ENCODE data around the gene SH3TC1. TPM values are rescaled to one million over a fixed set of nuclear protein-coding genes. Genes with fewer than 3 reads are reported as not detected.

SH3TC1 gene
- polyA plus RNA-seq, 1 donor from 2014 or later: 39.8 TPM

DNA sequence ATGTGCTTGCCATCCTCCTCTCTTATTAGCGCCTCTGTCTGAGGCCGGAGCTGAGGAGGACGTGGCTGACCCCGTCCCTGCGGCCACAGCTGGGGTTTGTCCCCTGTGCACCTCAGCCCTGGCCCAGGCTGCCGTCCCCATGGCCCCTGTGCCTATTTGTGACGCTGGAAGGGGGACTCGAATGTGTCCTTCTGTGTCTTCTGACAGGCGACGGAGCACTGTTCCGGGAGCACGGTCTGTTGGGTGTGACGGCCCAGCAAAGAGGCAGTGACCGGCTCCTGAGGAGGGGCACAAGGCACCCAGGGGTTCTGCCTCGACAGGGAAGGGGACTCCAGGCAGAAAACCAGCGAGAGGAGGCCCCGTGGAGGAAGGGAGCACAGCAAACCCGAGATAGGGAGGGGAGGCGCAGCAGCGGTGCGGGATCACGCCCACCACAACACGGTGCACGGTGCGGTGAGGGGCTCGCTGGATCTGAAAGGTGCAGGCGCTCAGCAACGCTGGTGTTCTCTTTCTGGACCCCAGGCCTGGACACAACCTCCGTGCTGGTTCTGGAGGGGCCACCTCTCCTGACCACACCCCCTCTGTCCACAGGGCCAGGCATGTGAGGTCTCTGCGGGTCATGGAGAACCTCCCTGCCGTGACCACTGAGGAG, 5.6 kb downstream of the SH3TC1 start:
- no peaks in the 10 kb centered on the region for H3K27me3 Mint-ChIP-seq
- H3K4me3 Mint-ChIP-seq: peak overlapping the region in 3 of 4 donors; percentile 8 to 65 (median 41)
- peaks cover 7% of the 10 kb centered on the region for H3K36me3 Mint-ChIP-seq
- peak overlapping the region in 2 of 3 donors; percentile 27 to 97 for H3K27ac Mint-ChIP-seq
- H3K4me1 Mint-ChIP-seq: peaks cover 33 to 38% (median 38%) of the 10 kb centered on the region in 3 donors
- no peaks in the 10 kb centered on the region for H3K9me3 Mint-ChIP-seq

DNA sequence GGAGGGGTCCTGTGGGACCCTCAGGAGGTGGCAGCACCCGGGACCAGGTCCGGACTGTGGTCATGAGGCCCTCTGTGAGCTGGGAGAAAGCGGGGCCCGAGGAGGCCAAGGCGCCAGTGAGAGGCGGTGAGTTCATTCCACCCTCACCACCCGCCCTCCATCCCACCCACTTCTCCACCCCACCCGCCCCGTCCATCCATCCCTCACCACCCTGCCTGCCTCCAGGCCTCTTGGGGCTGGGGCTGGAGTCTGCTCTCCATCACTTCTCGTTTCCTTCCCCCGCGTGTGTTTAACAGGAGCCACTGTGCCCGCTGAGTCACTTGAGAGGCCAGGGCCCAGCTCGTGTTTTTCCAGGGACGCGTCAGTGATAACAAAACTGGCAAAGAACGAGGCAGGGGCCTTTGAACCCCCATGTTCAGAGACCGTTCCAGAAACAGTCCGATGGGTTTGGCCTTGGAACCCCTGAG, 6.2 kb downstream of the SH3TC1 start:
- Mint-ChIP-seq H3K27ac (no peak overlapping the region), H3K36me3 (peaks cover 7% of the 10 kb centered on the region), H3K4me1 (peaks cover 31 to 37% (median 36%) of the 10 kb centered on the region in 3 donors), H3K27me3 (no peaks in the 10 kb centered on the region), H3K9me3 (no peaks in the 10 kb centered on the region), H3K4me3 (peak overlapping the region in 2 of 4 donors; percentile 9 to 46)

DNA sequence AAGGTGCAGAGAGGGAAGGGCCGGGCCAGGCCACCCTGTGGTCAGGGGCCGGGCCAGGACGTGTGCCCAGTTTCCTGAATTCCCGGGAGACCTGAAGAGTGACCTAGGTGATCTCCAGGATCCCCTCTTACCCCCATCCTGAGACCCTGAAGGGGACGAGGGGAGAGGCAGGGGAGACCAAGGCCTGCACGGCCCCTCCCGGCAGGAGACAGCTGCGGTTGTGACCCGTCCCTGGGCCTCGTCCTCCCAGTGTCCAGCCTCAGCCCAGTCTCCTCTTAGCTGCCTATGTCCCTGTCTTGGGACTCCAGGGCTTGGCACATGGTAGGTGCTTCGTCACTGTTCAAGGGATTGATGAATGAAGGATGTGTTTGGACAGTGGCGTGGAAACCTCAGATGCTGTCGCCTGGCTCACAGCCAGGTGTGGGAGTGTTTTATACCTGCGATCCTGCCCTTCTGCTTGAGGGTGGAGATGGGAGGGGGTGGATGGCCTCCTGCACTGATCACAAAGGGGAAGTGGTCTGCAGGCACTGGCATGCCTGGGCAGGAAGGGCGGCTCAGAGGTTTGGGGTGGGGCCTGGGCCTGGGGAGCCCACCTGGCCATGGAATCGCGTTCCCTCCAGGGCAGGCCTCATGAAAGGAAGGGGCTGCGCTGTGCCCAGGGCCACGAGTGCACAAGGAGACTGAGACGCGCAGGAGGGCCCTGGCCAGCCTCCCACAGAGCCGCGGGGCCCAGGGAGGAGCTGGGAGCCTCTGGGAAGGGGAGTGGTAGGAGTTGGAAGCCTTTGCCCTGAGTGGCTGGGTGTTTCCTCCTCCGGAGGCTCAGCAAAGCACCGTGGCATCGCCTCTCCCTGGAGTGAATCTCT, 6.9 kb downstream of the SH3TC1 start:
- Mint-ChIP-seq H3K4me3 (peak overlapping the region in 3 of 4 donors; percentile 46 to 85 (median 79)), H3K9me3 (no peaks in the 10 kb centered on the region), H3K36me3 (peaks cover 7% of the 10 kb centered on the region), H3K4me1 (peaks cover 29 to 32% (median 30%) of the 10 kb centered on the region in 3 donors), H3K27me3 (no peaks in the 10 kb centered on the region), H3K27ac (peak overlapping the region; percentile 18 to 64 (median 46))

DNA sequence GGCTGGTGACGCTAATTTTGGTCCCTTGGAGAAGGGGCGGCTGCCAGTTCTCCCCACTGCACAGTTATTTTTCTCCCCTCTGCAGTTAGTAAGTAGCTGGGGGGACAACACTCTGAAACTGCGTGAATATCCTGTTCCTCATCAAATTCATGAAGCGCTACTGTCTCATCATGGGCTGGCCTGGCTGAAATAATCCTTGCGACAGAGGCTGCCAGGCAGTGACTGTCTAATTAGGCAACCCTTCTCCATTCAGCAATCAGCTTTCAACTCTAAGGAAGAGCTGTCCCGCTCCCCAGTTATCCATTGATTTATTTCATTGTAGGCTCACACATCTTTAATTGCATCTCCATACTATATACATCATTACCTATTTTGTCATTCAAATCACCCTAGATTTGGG, 8.2 kb downstream of the SH3TC1 start:
- Mint-ChIP-seq H3K9me3 (no peaks in the 10 kb centered on the region), H3K4me1 (peaks cover 18 to 21% (median 21%) of the 10 kb centered on the region in 3 donors), H3K27me3 (no peaks in the 10 kb centered on the region), H3K27ac (peak overlapping the region in 2 of 3 donors; percentile 31 to 64), H3K4me3 (peak overlapping the region in 1 of 4 donors; percentile 72), H3K36me3 (peaks cover 3% of the 10 kb centered on the region)

DNA sequence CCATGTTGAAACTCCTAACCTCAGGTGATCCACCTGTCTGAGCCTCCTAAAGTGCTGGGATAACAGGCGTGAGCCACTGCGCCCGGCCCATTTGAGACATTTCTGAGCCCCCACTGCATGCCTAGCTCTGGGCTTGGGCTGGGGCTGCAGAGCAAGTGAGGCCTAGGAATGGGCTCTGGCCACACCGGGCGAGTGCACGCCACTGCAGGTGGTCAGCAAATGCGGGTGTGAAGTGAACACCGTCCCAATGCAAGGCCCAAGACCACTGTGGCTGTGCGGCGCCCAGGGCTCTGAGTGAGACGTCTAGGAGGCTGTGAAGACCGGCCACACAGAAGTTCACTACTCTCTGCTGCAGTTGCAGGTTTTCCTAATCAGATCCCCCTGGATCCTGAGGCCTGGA, 9.5 kb downstream of the SH3TC1 start:
- no peaks in the 10 kb centered on the region for H3K27me3 Mint-ChIP-seq
- H3K4me3 Mint-ChIP-seq: no peak overlapping the region
- H3K36me3 Mint-ChIP-seq: peaks cover 3% of the 10 kb centered on the region
- H3K9me3 Mint-ChIP-seq: no peaks in the 10 kb centered on the region
- H3K4me1 Mint-ChIP-seq: peaks cover 10 to 19% (median 13%) of the 10 kb centered on the region in 3 donors
- H3K27ac Mint-ChIP-seq: no peak overlapping the region

DNA sequence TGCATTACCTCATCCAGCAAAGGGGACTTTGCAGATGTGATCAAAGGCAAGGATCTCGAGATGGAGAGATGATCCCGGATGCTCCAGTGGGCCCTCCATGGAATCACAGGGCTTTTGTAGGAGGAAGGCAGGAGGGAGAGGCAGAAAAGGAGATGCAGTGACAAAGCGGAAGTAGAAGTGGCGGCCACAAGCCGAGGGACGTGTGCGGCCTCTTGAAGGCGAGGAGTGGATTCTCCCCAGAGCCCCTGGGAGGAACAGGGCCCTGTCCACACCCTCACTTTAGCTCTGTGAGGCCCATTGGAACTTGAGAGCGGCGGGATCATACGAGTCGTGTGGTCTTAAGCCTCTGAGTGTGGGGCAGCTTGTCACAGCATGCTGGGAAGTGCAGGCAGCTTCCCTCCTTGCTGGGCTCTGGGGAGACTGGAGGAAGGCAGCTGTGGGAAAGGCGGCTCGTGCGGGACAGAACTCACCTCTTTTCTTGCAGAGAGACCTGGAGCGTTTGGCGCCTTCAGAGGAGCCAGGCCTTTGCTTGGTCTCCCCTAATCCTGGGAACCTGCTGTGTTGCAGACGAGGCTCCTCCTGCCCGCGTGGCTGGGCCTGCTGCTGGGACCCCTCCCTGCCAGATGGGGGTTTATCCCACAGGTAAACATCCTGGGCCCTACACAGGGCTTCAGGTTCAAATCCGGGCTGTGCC, 10.2 kb downstream of the SH3TC1 start:
- H3K4me3 Mint-ChIP-seq: no peak overlapping the region
- H3K9me3 Mint-ChIP-seq: no peaks in the 10 kb centered on the region
- H3K4me1 Mint-ChIP-seq: peaks cover 10 to 18% (median 13%) of the 10 kb centered on the region in 3 donors
- H3K27me3 Mint-ChIP-seq: no peaks in the 10 kb centered on the region
- H3K36me3 Mint-ChIP-seq: peaks cover 3% of the 10 kb centered on the region
- H3K27ac Mint-ChIP-seq: peak overlapping the region in 1 of 3 donors; percentile 92

DNA sequence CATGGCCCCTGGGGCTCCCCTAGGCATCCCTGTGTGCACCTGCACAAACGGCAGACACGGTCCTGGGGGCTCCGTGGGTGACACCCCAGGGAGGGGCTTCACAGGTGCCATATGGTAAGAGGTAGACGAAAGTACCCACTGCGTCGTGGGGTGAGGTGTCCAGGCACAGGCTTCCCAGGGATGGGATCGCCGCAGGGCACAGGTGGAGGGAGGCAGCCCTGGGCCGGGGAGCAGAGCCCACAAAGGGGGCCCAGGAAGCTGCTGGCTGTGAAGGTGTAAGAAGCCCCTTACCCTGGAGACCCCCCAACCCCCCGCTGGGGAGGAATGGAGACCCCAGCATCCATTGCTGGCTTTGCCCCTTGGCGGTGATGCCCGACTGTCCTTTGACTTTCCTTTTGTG, 10.9 kb downstream of the SH3TC1 start:
- H3K27me3 Mint-ChIP-seq: no peaks in the 10 kb centered on the region
- H3K36me3 Mint-ChIP-seq: peaks cover 3% of the 10 kb centered on the region
- no peak overlapping the region for H3K4me3 Mint-ChIP-seq
- no peak overlapping the region for H3K27ac Mint-ChIP-seq
- H3K9me3 Mint-ChIP-seq: no peaks in the 10 kb centered on the region
- H3K4me1 Mint-ChIP-seq: peaks cover 8 to 14% (median 11%) of the 10 kb centered on the region in 3 donors

DNA sequence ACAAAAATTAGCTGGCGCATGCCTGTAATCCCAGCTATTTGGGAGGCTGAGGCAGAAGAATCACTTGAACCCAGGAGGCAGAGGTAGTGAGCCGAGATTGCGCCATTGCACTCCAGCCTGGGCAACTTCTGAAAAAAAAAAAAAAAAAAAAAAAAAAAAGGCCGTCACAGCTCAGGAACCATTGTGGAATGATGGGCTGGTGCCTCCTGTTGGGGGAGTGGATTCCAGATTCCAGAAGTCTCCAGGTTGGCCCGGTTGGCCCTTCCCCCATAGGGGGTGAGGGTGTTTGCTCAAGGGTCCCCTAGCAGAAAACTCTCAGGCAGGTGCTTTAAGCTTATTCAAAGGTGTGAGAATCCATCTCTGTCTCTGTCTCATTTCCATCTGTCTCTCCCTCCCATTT, 11.5 kb downstream of the SH3TC1 start:
- peaks cover 8 to 14% (median 8%) of the 10 kb centered on the region in 3 donors for H3K4me1 Mint-ChIP-seq
- H3K27me3 Mint-ChIP-seq: no peaks in the 10 kb centered on the region
- H3K36me3 Mint-ChIP-seq: peaks cover 3% of the 10 kb centered on the region
- no peak overlapping the region for H3K4me3 Mint-ChIP-seq
- no peak overlapping the region for H3K27ac Mint-ChIP-seq
- no peaks in the 10 kb centered on the region for H3K9me3 Mint-ChIP-seq

DNA sequence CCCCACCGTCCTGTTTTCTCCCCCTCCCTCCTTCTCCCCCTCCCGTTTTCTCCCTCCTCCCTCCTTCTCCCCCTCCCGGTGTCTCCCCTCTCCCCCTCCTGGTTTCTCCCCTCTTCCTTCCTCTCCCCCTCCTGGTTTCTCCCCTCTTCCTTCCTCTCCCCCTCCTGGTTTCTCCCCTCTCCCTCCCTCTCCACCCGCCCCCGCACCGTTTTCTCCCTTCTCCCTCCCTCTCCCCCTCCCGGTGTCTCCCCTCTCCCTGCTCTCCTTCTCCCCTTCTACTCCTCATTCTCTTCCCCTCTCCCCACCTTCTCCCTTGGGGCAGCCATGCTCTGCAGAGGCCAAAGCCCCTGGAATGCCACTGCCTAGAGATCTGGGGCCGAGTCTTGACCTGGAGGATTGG, 12.2 kb downstream of the SH3TC1 start:
- no peaks in the 10 kb centered on the region for H3K27me3 Mint-ChIP-seq
- no peaks in the 10 kb centered on the region for H3K9me3 Mint-ChIP-seq
- no peak overlapping the region for H3K27ac Mint-ChIP-seq
- H3K36me3 Mint-ChIP-seq: peaks cover 3% of the 10 kb centered on the region
- H3K4me1 Mint-ChIP-seq: peaks cover 3 to 10% (median 3%) of the 10 kb centered on the region in 3 donors
- no peak overlapping the region for H3K4me3 Mint-ChIP-seq

DNA sequence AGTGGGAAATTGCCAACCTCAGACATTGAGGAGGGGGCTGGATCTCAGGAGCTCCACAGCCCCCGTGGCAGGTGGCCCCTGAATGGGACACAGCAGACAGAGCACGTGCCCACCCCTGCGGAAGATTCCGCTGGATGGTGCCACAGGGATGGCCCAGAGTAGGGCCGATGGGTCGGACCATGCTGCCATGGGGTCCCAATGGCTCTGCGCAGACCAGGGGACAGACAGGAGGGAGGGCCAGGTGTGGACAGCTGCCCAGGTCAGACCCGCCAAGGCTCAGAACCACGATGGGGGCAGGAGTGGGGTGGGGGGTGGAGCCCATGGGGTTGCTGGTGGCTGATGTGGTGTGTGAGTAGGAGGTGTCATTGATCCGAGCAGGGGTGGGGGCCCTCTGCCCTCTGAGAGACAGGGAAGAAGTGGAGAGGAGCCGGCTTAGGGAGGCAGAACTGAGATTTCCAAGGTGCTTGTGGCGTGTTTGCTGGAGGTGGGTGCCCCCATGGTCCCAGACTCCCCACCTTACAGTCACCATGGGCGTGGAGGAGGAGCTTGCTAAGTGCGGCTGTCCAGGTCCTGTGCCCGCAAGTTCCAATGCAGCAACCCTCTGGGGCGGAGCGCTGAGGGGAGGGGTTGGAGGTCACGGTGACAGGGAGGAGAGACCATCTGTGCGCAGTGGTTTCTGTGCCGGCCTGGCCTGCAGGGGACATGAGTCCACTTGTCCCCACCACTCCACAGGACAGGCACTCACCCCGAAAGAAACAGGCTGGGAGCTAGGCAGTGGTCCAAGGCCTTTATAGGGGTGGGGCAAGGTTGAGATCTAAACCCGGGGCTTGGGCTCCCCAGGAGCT, 12.9 kb downstream of the SH3TC1 start:
- Mint-ChIP-seq H3K36me3 (peaks cover 3% of the 10 kb centered on the region), H3K27me3 (no peaks in the 10 kb centered on the region), H3K9me3 (no peaks in the 10 kb centered on the region), H3K4me1 (peaks cover 0 to 8% (median under 1%) of the 10 kb centered on the region in 3 donors), H3K27ac (peak overlapping the region in 1 of 3 donors; percentile 69), H3K4me3 (no peak overlapping the region)

DNA sequence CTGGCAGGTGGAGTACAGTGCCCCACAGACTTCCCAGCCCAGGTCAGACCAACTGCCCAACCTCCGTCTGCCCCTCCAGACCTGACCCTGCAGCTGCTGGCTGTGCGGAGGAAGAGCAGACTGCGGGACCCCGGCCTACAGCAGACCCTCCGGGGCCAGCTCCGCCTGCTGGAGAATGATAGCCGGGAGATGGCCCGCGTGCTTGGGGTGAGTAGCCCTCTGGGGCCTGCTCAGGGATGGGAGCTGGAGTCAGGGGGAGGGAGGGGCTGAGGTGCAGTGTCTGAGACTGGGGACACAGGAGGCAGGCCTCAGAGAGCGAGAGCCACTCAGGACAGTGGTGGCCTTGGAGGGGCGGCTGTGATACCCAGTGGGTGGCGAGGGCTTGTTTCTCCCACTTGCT, 13.5 kb downstream of the SH3TC1 start:
- H3K36me3 Mint-ChIP-seq: no peaks in the 10 kb centered on the region
- H3K4me1 Mint-ChIP-seq: peaks cover 0 to under 1% (median 0%) of the 10 kb centered on the region in 3 donors
- H3K4me3 Mint-ChIP-seq: no peak overlapping the region

DNA sequence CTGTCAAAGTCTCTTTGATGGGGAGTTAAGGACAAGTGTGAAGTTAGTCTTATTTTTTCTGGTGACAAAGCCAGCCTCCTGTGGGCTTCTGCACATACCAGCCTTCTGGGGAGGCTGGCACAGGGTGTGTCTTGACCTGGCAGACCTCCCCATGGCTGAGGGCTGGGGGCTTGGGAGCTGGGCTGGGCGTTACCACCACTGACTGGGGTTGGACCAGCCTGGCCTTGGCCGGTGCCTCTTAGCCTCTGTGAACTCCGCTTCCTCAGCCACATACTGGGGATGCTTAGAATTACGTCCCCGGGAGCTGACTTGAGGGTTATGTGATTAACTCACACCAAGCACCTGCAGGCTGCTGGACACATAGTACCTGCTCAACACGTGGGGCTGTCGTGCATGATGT, 14.0 kb downstream of the SH3TC1 start:
- H3K4me1 Mint-ChIP-seq: no peaks in the 10 kb centered on the region

More for the DNA sequence above, 13.5 kb downstream of the SH3TC1 start:
- Mint-ChIP-seq H3K27me3 (no peaks in the 10 kb centered on the region), H3K27ac (no peak overlapping the region), H3K9me3 (no peaks in the 10 kb centered on the region)

DNA sequence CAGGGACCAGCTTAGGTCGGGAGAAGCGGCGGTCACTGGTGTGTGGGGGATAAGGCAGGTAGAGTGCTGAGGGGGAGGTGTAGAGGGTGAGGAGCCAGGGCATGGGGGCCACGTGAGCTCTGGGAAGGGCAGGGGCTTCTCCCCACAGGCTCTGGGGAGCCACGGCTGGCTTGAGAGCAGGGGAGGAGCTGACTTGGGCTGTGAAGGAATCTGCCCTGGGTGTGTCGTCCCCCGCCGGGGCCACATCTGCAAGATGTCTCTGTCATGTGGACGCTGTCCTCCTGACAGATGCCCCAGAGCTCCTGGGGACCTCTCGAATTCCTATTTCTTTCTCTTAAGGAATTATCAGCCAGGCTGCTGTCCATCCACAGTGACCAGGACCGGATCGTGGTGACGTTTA, 15.0 kb downstream of the SH3TC1 start:
- Mint-ChIP-seq H3K27ac (no peak overlapping the region), H3K27me3 (no peaks in the 10 kb centered on the region), H3K9me3 (no peaks in the 10 kb centered on the region), H3K36me3 (no peaks in the 10 kb centered on the region), H3K4me3 (peak overlapping the region in 1 of 4 donors; percentile 17), H3K4me1 (no peaks in the 10 kb centered on the region)

More for the DNA sequence above, 14.0 kb downstream of the SH3TC1 start:
- H3K4me3 Mint-ChIP-seq: no peak overlapping the region
- no peaks in the 10 kb centered on the region for H3K9me3 Mint-ChIP-seq
- H3K27me3 Mint-ChIP-seq: no peaks in the 10 kb centered on the region
- H3K36me3 Mint-ChIP-seq: no peaks in the 10 kb centered on the region
- H3K27ac Mint-ChIP-seq: no peak overlapping the region

DNA sequence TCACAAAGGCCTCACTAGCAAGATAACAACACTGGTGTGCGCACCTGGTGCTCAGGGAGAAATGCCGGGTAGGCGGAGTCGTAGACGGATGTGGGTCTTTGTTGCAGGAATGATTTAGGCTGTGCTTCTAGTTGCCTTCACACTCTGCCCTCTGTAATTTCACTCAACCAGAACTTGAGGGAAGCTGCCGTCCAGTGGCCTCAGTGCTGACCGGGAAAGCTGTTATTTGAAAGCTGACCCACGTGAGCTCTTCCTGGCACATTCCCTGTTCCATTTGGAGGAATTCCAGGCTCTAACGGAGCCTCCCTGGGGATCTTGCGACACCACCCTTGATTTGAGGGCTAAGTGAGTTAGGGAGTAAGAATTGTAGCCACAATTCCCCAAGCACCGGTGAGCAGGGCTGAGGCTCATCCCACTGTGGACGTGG, 15.9 kb downstream of the SH3TC1 start:
- Mint-ChIP-seq H3K9me3 (no peaks in the 10 kb centered on the region), H3K36me3 (peaks cover 3% of the 10 kb centered on the region), H3K27ac (no peak overlapping the region), H3K27me3 (no peaks in the 10 kb centered on the region), H3K4me1 (peaks cover 0 to 1% (median 0%) of the 10 kb centered on the region in 3 donors), H3K4me3 (no peak overlapping the region)
